HG02610 (cell line): ENCODE data around the gene PITPNC1.
"Not testable (repeated sequence)": the region's sequence is repeated elsewhere in the genome, so short reads cannot be mapped to it uniquely, and the experiment has no call there.

Source experiments
- ATAC-seq: cut with Tn5 transposase; IDR thresholded peaks from one replicate; pipeline ENCODE4 v1.9.1; 2021; ENCODE audit warnings: mild to moderate bottlenecking, moderate library complexity; ENCODE audit not compliant: unreplicated experiment

Gene PITPNC1

GRCh38 chr17:67393809-67394397 is 16.8 kb downstream of the PITPNC1 start:
- no peak for ATAC-seq

- no peak for ATAC-seq
Measured at GRCh38 chr17:67399676-67400075, 22.6 kb downstream of the PITPNC1 start.

- ATAC-seq, result no peak
Measured at GRCh38 chr17:67400193-67400592, 23.1 kb downstream of the PITPNC1 start.

- ATAC-seq, result no peak
Measured at GRCh38 chr17:67401106-67401505, 24.0 kb downstream of the PITPNC1 start.

GRCh38 chr17:67401598-67402504 is 24.8 kb downstream of the PITPNC1 start:
- ATAC-seq, result no peak

- no peak for ATAC-seq
Measured at GRCh38 chr17:67403065-67403464, 26.0 kb downstream of the PITPNC1 start.

GRCh38 chr17:67403483-67403882 is 26.4 kb downstream of the PITPNC1 start:
- no peak for ATAC-seq

- not testable (repeated sequence) for ATAC-seq
Measured at GRCh38 chr17:67408455-67408830, 31.4 kb downstream of the PITPNC1 start.

- ATAC-seq, result no peak
Measured at GRCh38 chr17:67411397-67411796, 34.3 kb downstream of the PITPNC1 start.

GRCh38 chr17:67412032-67412431 is 35.0 kb downstream of the PITPNC1 start:
- ATAC-seq, result no peak

GRCh38 chr17:67412941-67413340 is 35.9 kb downstream of the PITPNC1 start:
- no peak for ATAC-seq

GRCh38 chr17:67413388-67413787 is 36.3 kb downstream of the PITPNC1 start:
- ATAC-seq, result no peak

GRCh38 chr17:67414130-67414529 is 37.0 kb downstream of the PITPNC1 start:
- no peak for ATAC-seq

GRCh38 chr17:67414559-67414958 is 37.5 kb downstream of the PITPNC1 start:
- ATAC-seq, result no peak

- ATAC-seq, result no peak
Measured at GRCh38 chr17:67415291-67415690, 38.2 kb downstream of the PITPNC1 start.

- no peak for ATAC-seq
Measured at GRCh38 chr17:67417507-67417906, 40.4 kb downstream of the PITPNC1 start.

GRCh38 chr17:67420994-67421393 is 43.9 kb downstream of the PITPNC1 start:
- no peak for ATAC-seq

GRCh38 chr17:67421869-67422273 is 44.8 kb downstream of the PITPNC1 start:
- ATAC-seq, result no peak

GRCh38 chr17:67422296-67422695 is 45.2 kb downstream of the PITPNC1 start:
- ATAC-seq, result not testable (repeated sequence)

- no peak for ATAC-seq
Measured at GRCh38 chr17:67422897-67423296, 45.8 kb downstream of the PITPNC1 start.

GRCh38 chr17:67425571-67426160 is 48.6 kb downstream of the PITPNC1 start:
- ATAC-seq, result no peak

- ATAC-seq, result no peak
Measured at GRCh38 chr17:67427424-67427823, 50.3 kb downstream of the PITPNC1 start.
